Activated naive CD4-positive, alpha-beta T cell treated with anti-CD3 and anti-CD28 coated beads for 36 hours (primary cell): Measurements from ENCODE around the gene CCDC126. TPM values are rescaled to one million over a fixed set of nuclear protein-coding genes. Genes with fewer than 3 reads are reported as not detected.
A peak's percentile ranks its signal among the peaks of the same experiment; 100 is the strongest.
"Not testable (repeated sequence)": the region's sequence is repeated elsewhere in the genome, so short reads cannot be mapped to it uniquely, and the experiment has no call there.

Source experiments
- CTCF ChIA-PET: fragments of 350-600 bp; sonication (Branson Sonifier 250); formaldehyde crosslinking; loops from one replicate; lab custom pipeline; 2021; ENCODE audit warnings: antibody characterized with exemption; lab: Charles Lee
- DNase-seq: peaks from one replicate; pipeline ENCODE4 v3.0.0-alpha.2; 2020
- H3K27ac Mint-ChIP-seq: one replicate; pipeline ENCODE4 v1.8.0; 2021; ENCODE audit warnings: mild to moderate bottlenecking, mixed read lengths
- H3K27me3 Mint-ChIP-seq: one replicate; pipeline ENCODE4 v1.8.0; 2021; ENCODE audit warnings: low read depth, mixed read lengths
- H3K36me3 Mint-ChIP-seq: one replicate; pipeline ENCODE4 v1.8.0; 2021; ENCODE audit warnings: low read depth, mixed read lengths
- H3K4me1 Mint-ChIP-seq: one replicate; pipeline ENCODE4 v1.8.0; 2021; ENCODE audit warnings: low read depth, mixed read lengths
- H3K4me3 Mint-ChIP-seq: one replicate; pipeline ENCODE4 v1.8.0; 2021; ENCODE audit warnings: mild to moderate bottlenecking, moderate library complexity, mixed read lengths
- H3K9me3 Mint-ChIP-seq: one replicate; pipeline ENCODE4 v1.8.0; 2021; ENCODE audit warnings: mixed read lengths
- intact Hi-C: fragments of 100-400 bp; cut with micrococcal nuclease; formaldehyde crosslinking; loops from one replicate; pipeline ENCODE4 v1.15.1; 2023
- total RNA-seq, 2 experiments: library from RNA; stranded (reverse); gene quantifications; one replicate each; pipeline ENCODE4 v1.2.3, GENCODE V29; 2021

Gene CCDC126
- 1 to 10 TPM; 5.3 to 5.7 TPM for total RNA-seq

GRCh38 chr7:23597094-23598091, at the start of gene CCDC126:
CCDC126 (plus strand) TSS chr7:23597382; CDS start chr7:23611316, 13,934 bp downstream.
- Mint-ChIP-seq H3K27ac (peak within 1 kb of the TSS; percentile 20), H3K27me3 (no peaks in the 10 kb centered on the region), H3K4me3 (peak within 1 kb of the TSS; percentile 83), H3K4me1 (peaks cover 63% of the 10 kb centered on the region), H3K36me3 (no peaks in the 10 kb centered on the region), H3K9me3 (no peaks in the 10 kb centered on the region)
- CTCF ChIA-PET: interaction anchor here (0.8 to 1.7 kb wide), 3 partner anchors 9 to 240 kb away, joined by 3 to 9 read pairs (median 3); no protein-coding TSS in a partner anchor
- peak; percentile 83 for DNase-seq
- intact Hi-C loops: loop anchor here (1.0 to 10.0 kb wide), 5 partner anchors 125 to 1653 kb away; partner anchors contain the start of genes CDCA7L, IGF2BP3 and KLHL7

GRCh38 chr7:23547662-23548061, 49.5 kb upstream of the CCDC126 start:
- Mint-ChIP-seq H3K27ac (no peak overlapping the region), H3K36me3 (no peaks in the 10 kb centered on the region), H3K27me3 (no peaks in the 10 kb centered on the region), H3K4me1 (peaks cover 5% of the 10 kb centered on the region), H3K9me3 (no peaks in the 10 kb centered on the region), H3K4me3 (no peak overlapping the region)
- intact Hi-C loops: loop anchor here (1.0 to 10.0 kb wide), 9 partner anchors 23 to 1117 kb away; partner anchors contain the start of gene NPY
- DNase-seq: no peak
- CTCF ChIA-PET: interaction anchor here (0.6 to 2.2 kb wide), 18 partner anchors 9 to 1216 kb away, joined by 3 to 19 read pairs (median 4); no protein-coding TSS in a partner anchor

- CTCF ChIA-PET: interaction anchor here (1.5 kb wide), 1 partner anchor 139 kb away, joined by 3 read pairs; no protein-coding TSS in a partner anchor
- Mint-ChIP-seq H3K27ac (no peak overlapping the region), H3K9me3 (no peaks in the 10 kb centered on the region), H3K4me3 (no peak overlapping the region), H3K4me1 (no peaks in the 10 kb centered on the region), H3K36me3 (no peaks in the 10 kb centered on the region), H3K27me3 (peaks cover 3% of the 10 kb centered on the region)
- intact Hi-C loops: no loop called here
- no peak for DNase-seq
Observed at GRCh38 chr7:23558303-23558702, 38.9 kb upstream of the CCDC126 start.

- H3K36me3 Mint-ChIP-seq: no peaks in the 10 kb centered on the region
- no peaks in the 10 kb centered on the region for H3K9me3 Mint-ChIP-seq
- no peak overlapping the region for H3K4me3 Mint-ChIP-seq
- peaks cover 5% of the 10 kb centered on the region for H3K27me3 Mint-ChIP-seq
- H3K4me1 Mint-ChIP-seq: no peaks in the 10 kb centered on the region
- H3K27ac Mint-ChIP-seq: no peak overlapping the region
- intact Hi-C loops: loop anchor here (1.0 to 10.0 kb wide), 4 partner anchors 23 to 814 kb away; partner anchors contain the start of gene NPY
- peak; percentile 84 for DNase-seq
- CTCF ChIA-PET: interaction anchor here (0.7 to 8.7 kb wide), 20 partner anchors 9 to 298 kb away, joined by 3 to 78 read pairs (median 4); partner anchors contain the start of genes CCDC126 and STK31
Observed at GRCh38 chr7:23570592-23571200, 26.5 kb upstream of the CCDC126 start.

GRCh38 chr7:23581975-23582374, 15.2 kb upstream of the CCDC126 start:
- CTCF ChIA-PET, H3K27me3 Mint-ChIP-seq, H3K27ac Mint-ChIP-seq, H3K36me3 Mint-ChIP-seq, intact Hi-C loops, H3K9me3 Mint-ChIP-seq, H3K4me1 Mint-ChIP-seq, H3K4me3 Mint-ChIP-seq, DNase-seq: not testable (repeated sequence)

GRCh38 chr7:23585304-23585703, 11.9 kb upstream of the CCDC126 start:
- intact Hi-C loops, CTCF ChIA-PET, H3K9me3 Mint-ChIP-seq, H3K4me1 Mint-ChIP-seq, H3K4me3 Mint-ChIP-seq, H3K27ac Mint-ChIP-seq, DNase-seq, H3K27me3 Mint-ChIP-seq, H3K36me3 Mint-ChIP-seq: not testable (repeated sequence)

GRCh38 chr7:23586159-23586558, 11.0 kb upstream of the CCDC126 start:
- CTCF ChIA-PET: no interaction called here
- Mint-ChIP-seq H3K27me3 (no peaks in the 10 kb centered on the region), H3K4me3 (no peak overlapping the region)

GRCh38 chr7:23590529-23590928, 6.7 kb upstream of the CCDC126 start:
- Mint-ChIP-seq H3K27ac (no peak overlapping the region), H3K27me3 (no peaks in the 10 kb centered on the region), H3K36me3 (no peaks in the 10 kb centered on the region), H3K4me1 (peaks cover 25% of the 10 kb centered on the region), H3K9me3 (no peaks in the 10 kb centered on the region), H3K4me3 (no peak overlapping the region)
- CTCF ChIA-PET: no interaction called here
- no peak for DNase-seq
- intact Hi-C loops: loop anchor here (5.0 to 10.0 kb wide), 4 partner anchors 486 to 1646 kb away; partner anchors contain the start of genes CDCA7L and KLHL7

More at GRCh38 chr7:23586159-23586558, 11.0 kb upstream of the CCDC126 start:
- intact Hi-C loops: no loop called here
- Mint-ChIP-seq H3K36me3 (no peaks in the 10 kb centered on the region), H3K4me1 (no peaks in the 10 kb centered on the region), H3K27ac (no peak overlapping the region), H3K9me3 (no peaks in the 10 kb centered on the region)
- no peak for DNase-seq

GRCh38 chr7:23593706-23594105, 3.5 kb upstream of the CCDC126 start:
- peak; percentile 41 for DNase-seq
- no peaks in the 10 kb centered on the region for H3K36me3 Mint-ChIP-seq
- no peaks in the 10 kb centered on the region for H3K9me3 Mint-ChIP-seq
- H3K4me1 Mint-ChIP-seq: peaks cover 45% of the 10 kb centered on the region
- intact Hi-C loops: loop anchor here (2.0 to 10.0 kb wide), 8 partner anchors 321 to 1649 kb away; partner anchors contain the start of genes CDCA7L, CYCS, KLHL7 and OSBPL3
- H3K4me3 Mint-ChIP-seq: no peak overlapping the region
- no peak overlapping the region for H3K27ac Mint-ChIP-seq
- H3K27me3 Mint-ChIP-seq: no peaks in the 10 kb centered on the region
- CTCF ChIA-PET: no interaction called here

GRCh38 chr7:23594879-23595604, 2.1 kb upstream of the CCDC126 start:
- CTCF ChIA-PET: interaction anchor here (0.7 to 1.8 kb wide), 4 partner anchors 10 to 102 kb away, joined by 3 to 5 read pairs (median 4); no protein-coding TSS in a partner anchor
- peak; percentile 80 for DNase-seq
- peaks cover 54% of the 10 kb centered on the region for H3K4me1 Mint-ChIP-seq
- peak overlapping the region; percentile 78 for H3K27ac Mint-ChIP-seq
- no peaks in the 10 kb centered on the region for H3K36me3 Mint-ChIP-seq
- H3K4me3 Mint-ChIP-seq: no peak overlapping the region
- no peaks in the 10 kb centered on the region for H3K9me3 Mint-ChIP-seq
- intact Hi-C loops: loop anchor here (1.0 to 10.0 kb wide), 20 partner anchors 64 to 1650 kb away; partner anchors contain the start of genes CDCA7L, CYCS, FAM221A and IGF2BP3
- H3K27me3 Mint-ChIP-seq: no peaks in the 10 kb centered on the region

- CTCF ChIA-PET: interaction anchor here (0.7 to 1.7 kb wide), 3 partner anchors 8 to 1279 kb away, joined by 3 to 9 read pairs (median 3); no protein-coding TSS in a partner anchor
- DNase-seq: no peak
- H3K4me1 Mint-ChIP-seq: peaks cover 62% of the 10 kb centered on the region
- no peaks in the 10 kb centered on the region for H3K27me3 Mint-ChIP-seq
- intact Hi-C loops: loop anchor here (5.0 to 10.0 kb wide), 4 partner anchors 126 to 1653 kb away; partner anchors contain the start of genes CDCA7L, IGF2BP3 and KLHL7
- no peak overlapping the region for H3K27ac Mint-ChIP-seq
- H3K9me3 Mint-ChIP-seq: no peaks in the 10 kb centered on the region
- peak overlapping the region; percentile 83 for H3K4me3 Mint-ChIP-seq
- no peaks in the 10 kb centered on the region for H3K36me3 Mint-ChIP-seq
Observed at GRCh38 chr7:23598296-23598695, 1.1 kb downstream of the CCDC126 start.
